ENCODE results near the gene CABCOCO1.
"Not testable (repeated sequence)": the region's sequence is repeated elsewhere in the genome, so short reads cannot be mapped to it uniquely, and the experiment has no call there.

CABCOCO1 gene

GRCh38 chr10:61712105-61712504 lies 49.4 kb downstream of the CABCOCO1 start:
- not testable (repeated sequence) for DNase-seq (ENCODE audit: low read depth in 2 of 2)

GRCh38 chr10:61719475-61719874 lies 56.7 kb downstream of the CABCOCO1 start:
- DNase-seq (ENCODE audit: low read depth in 2 of 2): not testable (repeated sequence)

GRCh38 chr10:61719906-61720305 lies 57.2 kb downstream of the CABCOCO1 start:
- no peak for DNase-seq (ENCODE audit: low read depth in 2 of 2)

- no peak for DNase-seq (ENCODE audit: low read depth in 2 of 2)
Observed at GRCh38 chr10:61721431-61721830, 58.7 kb downstream of the CABCOCO1 start.

GRCh38 chr10:61725221-61725620 lies 62.5 kb downstream of the CABCOCO1 start:
- DNase-seq (ENCODE audit: low read depth in 2 of 2): not testable (repeated sequence)

GRCh38 chr10:61729596-61729995 lies 66.9 kb downstream of the CABCOCO1 start:
- DNase-seq (ENCODE audit: low read depth in 2 of 2): no peak

GRCh38 chr10:61730671-61731070 lies 67.9 kb downstream of the CABCOCO1 start:
- no peak for DNase-seq (ENCODE audit: low read depth in 2 of 2)

GRCh38 chr10:61731638-61732037 lies 68.9 kb downstream of the CABCOCO1 start:
- no peak for DNase-seq (ENCODE audit: low read depth in 2 of 2)

GRCh38 chr10:61732629-61733278 lies 70.0 kb downstream of the CABCOCO1 start:
- no peak for DNase-seq (ENCODE audit: low read depth in 2 of 2)

- DNase-seq (ENCODE audit: low read depth in 2 of 2): peak in 1 of 2 experiments; percentile 14
Observed at GRCh38 chr10:61733358-61733940, 70.7 kb downstream of the CABCOCO1 start.

- no peak for DNase-seq (ENCODE audit: low read depth in 2 of 2)
Observed at GRCh38 chr10:61735882-61736281, 73.2 kb downstream of the CABCOCO1 start.

- DNase-seq (ENCODE audit: low read depth in 2 of 2): not testable (repeated sequence)
Observed at GRCh38 chr10:61737455-61737854, 74.7 kb downstream of the CABCOCO1 start.

GRCh38 chr10:61742812-61743211 lies 80.1 kb downstream of the CABCOCO1 start:
- DNase-seq (ENCODE audit: low read depth in 2 of 2): no peak

- DNase-seq (ENCODE audit: low read depth in 2 of 2): no peak
Observed at GRCh38 chr10:61744469-61744868, 81.7 kb downstream of the CABCOCO1 start.

- DNase-seq (ENCODE audit: low read depth in 2 of 2): no peak
Observed at GRCh38 chr10:61746377-61746776, 83.6 kb downstream of the CABCOCO1 start.

- no peak for DNase-seq (ENCODE audit: low read depth in 2 of 2)
Observed at GRCh38 chr10:61747307-61747706, 84.6 kb downstream of the CABCOCO1 start.

- DNase-seq (ENCODE audit: low read depth in 2 of 2): no peak
Observed at GRCh38 chr10:61749291-61749690, 86.6 kb downstream of the CABCOCO1 start.

GRCh38 chr10:61750943-61751471 lies 88.3 kb downstream of the CABCOCO1 start:
- peak in 1 of 2 experiments; percentile 23 for DNase-seq (ENCODE audit: low read depth in 2 of 2)

- DNase-seq (ENCODE audit: low read depth in 2 of 2): no peak
Observed at GRCh38 chr10:61751599-61751998, 88.9 kb downstream of the CABCOCO1 start.

- DNase-seq (ENCODE audit: low read depth in 2 of 2): peak in 1 of 2 experiments; percentile 14
Observed at GRCh38 chr10:61752111-61753011, 89.6 kb downstream of the CABCOCO1 start.

- no peak for DNase-seq (ENCODE audit: low read depth in 2 of 2)
Observed at GRCh38 chr10:61753453-61753852, 90.7 kb downstream of the CABCOCO1 start.

Data from fibroblast of skin of left biceps (primary cell).